Right hindlimb (tissue), 1 donor: ENCODE data around the gene RAPGEF3.

Source experiments
- DNase-seq: peaks from one replicate; pipeline ENCODE4 v3.0.0-alpha.2; 2018

RAPGEF3 gene

DNA sequence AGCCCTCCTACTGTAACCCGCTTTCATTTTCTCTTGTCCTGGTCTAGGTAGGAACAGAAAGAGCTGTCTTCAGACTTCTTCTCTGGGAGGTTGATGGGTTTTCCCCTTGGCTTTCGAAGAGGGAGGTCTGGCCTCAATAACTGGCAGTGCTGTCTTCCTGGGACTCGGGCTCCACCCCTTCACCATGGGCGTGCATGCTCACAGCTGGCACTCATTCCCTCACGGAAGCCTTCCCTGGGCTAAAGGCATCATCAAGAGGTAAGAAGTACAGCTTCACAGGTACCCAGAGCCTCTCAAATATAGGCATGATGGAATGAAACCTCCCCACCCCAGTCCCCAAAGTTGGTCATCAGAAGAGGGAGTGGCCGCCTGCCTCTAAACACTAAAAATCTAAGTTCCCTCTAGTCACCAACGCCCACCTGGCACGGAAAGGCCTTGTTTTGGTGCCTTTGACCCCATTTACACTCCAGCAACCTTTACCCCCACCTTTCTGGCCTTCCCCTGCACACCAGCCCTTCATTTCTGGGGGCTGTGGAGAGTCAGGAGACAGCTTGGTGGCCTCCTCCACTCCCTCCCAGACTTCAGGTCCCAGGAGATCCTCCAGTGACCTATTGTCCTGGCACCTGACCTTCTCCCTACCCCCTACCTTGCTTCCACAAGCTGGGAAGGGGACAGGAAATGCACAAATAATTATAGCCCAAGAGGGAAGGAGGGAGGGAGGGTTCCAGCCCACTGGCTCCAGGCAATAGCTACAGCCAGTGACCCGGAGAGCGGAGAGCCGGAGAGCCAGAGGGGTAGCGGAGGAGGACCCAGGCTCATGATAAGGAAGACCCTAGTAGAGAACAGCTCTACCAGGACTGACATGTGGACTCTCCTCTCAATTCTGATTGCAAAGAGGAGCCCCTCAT lies 2.8 kb downstream of the RAPGEF3 start:
- DNase-seq = no peak

GRCh38 chr12:47754881-47755280 lies 3.8 kb downstream of the RAPGEF3 start:
- DNase-seq = no peak

GRCh38 chr12:47754126-47754525 lies 4.6 kb downstream of the RAPGEF3 start:
- DNase-seq = no peak

- DNase-seq = no peak
These were observed 5.4 kb downstream of the RAPGEF3 start for GRCh38 chr12:47753021-47754001.

GRCh38 chr12:47752552-47752951 lies 6.1 kb downstream of the RAPGEF3 start:
- no peak for DNase-seq

DNA sequence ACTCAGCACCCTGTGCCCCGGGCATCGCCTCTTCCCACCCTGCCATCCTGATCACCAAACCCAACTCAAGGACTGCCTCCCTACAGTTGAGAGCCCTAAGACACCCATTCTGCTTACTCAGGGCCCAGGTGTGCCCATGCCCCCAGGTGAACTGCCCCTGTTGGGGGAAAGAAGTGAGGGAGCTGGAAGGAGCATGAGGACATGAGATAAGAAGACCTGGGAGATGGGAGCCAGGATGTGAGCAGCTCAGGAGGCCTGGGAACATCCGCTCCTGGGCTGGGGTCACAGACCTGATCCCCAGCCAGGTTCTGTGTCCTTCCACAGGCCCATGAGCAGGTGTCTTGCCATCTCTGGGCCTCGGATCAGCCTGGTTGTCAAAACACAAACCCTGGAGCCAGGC lies 6.6 kb downstream of the RAPGEF3 start:
- DNase-seq = no peak

DNA sequence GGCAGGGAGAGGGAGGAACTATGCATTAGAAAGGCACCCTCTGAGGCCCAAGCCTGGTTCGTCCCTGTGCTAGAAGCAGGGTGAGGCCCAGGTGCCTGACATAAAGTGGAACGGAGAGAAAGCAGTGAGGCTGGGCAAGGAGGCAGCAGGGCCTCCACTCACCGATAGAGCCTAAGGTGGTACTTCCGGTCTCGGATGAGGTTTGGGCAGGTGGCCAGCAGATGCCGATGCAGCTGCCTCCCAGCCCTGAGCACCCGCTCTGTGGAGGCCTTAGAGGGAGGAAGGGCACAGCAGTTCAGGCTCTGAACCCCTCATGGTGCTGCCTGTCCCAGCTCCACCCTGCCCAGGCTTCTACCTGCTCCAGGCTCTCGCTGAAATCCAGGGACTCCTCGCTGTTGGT lies 7.1 kb downstream of the RAPGEF3 start:
- no peak for DNase-seq

DNA sequence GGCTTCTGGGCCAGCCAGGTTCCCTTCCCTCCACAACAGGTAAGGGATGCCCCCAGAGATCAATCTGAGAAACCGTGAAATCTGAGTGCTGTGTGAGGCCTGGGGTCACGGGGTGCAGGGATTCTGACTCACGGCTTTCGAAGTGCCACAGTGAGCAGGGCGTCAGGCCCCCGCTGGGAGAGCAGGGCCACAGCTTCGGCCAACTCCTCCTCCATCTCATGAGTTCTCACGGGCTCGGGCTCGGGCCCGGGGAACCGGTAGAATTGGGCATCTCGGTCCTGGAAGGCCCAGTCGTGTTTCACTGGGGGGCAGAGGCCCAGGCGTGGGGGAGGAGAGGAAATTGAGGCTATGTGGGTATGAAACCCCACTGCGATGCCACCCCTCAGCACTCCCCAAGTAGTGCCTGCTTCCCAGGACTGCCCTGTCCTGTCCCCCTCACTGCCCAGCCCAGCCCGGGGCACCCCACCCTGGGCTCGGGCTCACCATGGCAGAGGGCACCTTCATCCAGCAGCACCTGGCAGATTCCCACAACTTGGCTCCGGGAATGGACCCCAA lies 7.7 kb downstream of the RAPGEF3 start:
- no peak for DNase-seq

GRCh38 chr12:47750229-47750798 lies 8.4 kb downstream of the RAPGEF3 start:
- no peak for DNase-seq

- no peak for DNase-seq
These were observed 9.8 kb downstream of the RAPGEF3 start for GRCh38 chr12:47748899-47749298.

DNA sequence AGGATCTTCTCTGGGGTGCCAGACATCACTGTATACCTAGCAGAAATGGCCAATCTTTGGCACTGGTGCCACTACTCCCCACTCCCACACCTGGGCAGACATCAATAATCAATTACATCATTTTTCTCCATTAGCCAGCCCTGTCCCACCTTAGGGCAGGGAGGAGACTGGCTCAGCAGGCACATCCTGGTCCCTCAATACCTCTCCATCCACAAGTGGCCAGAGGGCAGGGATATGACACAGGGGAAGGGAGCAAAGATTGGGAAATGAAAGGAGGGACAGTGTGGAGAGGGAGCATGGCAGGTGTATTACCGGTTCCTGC lies 10.2 kb downstream of the RAPGEF3 start:
- DNase-seq = no peak

GRCh38 chr12:47747596-47748506 lies 10.8 kb downstream of the RAPGEF3 start:
- no peak for DNase-seq

- DNase-seq = no peak
These were observed 11.6 kb downstream of the RAPGEF3 start for GRCh38 chr12:47747126-47747525.

GRCh38 chr12:47746523-47746922 lies 12.2 kb downstream of the RAPGEF3 start:
- no peak for DNase-seq

DNA sequence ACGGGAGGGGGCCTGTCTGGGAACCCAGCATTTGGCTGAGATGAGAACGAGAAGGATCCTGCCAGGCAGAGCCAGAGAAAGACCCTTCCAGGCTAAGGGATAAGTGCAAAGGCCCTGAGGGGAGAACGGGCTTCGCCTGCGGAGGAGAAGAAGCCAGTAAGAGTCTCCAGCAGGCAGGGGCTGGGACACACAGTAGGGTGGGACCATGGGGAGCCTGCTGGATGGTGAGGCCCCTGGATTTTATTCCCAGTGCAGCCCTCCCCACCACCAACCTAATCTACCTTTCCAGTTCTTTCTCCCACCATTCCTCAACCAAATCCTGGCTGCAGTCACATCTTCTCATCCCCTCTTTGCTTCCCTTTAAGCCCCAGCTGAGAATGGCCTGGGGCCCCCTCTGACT lies 12.6 kb downstream of the RAPGEF3 start:
- DNase-seq = no peak

DNA sequence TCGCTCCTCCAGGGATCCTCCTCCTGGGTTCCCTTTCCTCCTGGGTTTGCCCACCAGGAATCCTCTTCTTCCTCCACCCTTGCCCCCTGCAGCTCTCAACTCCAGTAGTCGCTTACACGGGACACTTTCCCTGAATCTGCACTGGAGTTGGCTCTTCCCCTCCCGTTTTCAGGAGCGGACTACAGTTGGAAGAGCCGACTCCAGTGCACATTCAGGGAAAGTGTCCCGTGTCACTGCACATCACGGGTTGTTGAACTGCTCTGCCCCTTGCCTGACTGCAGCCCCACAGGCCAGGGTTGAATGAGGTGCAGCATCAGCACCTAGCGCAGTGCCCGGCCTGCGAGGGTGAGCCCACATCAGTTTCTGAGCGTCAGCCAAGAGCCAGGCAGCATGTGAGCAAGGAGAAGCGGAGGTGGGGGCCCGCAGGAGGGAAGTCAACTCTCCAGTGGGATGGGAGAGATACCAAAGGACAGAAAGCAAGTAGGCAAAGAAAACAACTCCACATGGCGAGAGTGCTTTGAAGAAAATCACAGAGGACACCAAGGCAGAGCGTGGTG lies 13.1 kb downstream of the RAPGEF3 start:
- no peak for DNase-seq

- no peak for DNase-seq
These were observed 13.8 kb downstream of the RAPGEF3 start for GRCh38 chr12:47744778-47745436.

GRCh38 chr12:47744005-47744651 lies 14.6 kb downstream of the RAPGEF3 start:
- no peak for DNase-seq

- no peak for DNase-seq
These were observed 15.3 kb downstream of the RAPGEF3 start for GRCh38 chr12:47743311-47743860.

DNA sequence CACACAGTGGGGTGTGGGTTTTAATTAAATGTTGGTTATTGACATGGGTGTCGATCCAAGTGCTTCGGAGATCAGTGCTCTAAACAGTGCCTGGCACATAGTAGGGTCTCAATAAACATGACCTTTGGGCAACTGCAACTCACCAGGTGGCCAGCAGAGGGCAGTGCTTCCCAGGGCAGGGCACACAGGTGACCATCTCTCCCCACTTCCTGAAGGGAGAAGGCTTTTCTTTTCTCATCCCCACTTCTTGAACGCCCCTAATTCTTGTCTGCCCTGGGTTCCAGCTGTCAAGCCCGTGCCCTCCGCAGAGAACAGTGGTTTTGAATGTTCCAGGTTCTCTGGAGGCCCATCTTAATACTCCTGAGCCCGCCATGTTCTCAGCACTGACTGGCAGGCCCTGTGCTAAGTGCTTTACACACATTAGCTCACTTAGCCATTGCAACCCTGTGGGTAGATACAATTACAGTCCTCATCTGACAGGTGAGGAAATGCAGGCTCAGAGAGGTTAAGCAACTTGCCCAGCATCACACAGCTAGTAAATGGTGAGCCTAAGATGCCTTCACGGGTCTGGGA lies 16.3 kb downstream of the RAPGEF3 start:
- no peak for DNase-seq
